ENCODE measurements around the gene PSMB11. TPM values are rescaled to one million over a fixed set of nuclear protein-coding genes. Genes with fewer than 3 reads are reported as not detected.

The PSMB11 gene
- polyA plus RNA-seq, 4 donors, result not detected

DNA sequence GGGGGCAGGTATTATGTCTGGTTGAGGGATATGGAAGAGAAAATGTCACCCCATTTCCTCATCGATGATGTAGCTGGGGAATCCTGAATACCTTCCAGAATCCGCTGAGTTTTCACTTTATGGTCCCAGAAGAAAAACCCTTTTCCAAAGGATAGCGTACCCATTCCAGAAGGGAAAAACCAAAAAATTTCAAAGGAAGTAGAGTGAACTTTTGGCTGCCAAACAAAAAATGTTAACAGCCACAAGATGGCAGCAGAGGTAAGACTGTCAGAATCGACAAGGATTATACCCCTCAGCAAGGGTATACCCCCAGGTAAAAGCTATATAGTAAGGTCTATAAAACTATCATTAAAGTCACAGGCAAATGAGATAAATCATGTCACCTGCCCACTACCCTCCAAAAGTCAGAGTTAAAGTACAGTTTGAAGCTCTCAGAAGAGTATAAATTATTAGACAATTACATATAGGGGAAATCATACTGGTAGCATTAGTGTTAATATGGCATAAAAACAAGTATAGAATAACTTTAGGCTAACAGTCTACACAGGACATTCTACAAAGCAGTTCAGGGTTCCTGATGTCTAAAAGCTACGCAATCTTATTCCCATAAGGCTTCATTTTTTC is 34.9 kb downstream of the PSMB11 start:
- DNase-seq (ENCODE audit: low read depth in 4 of 4, low spot score in 3 of 4), result no peak

DNA sequence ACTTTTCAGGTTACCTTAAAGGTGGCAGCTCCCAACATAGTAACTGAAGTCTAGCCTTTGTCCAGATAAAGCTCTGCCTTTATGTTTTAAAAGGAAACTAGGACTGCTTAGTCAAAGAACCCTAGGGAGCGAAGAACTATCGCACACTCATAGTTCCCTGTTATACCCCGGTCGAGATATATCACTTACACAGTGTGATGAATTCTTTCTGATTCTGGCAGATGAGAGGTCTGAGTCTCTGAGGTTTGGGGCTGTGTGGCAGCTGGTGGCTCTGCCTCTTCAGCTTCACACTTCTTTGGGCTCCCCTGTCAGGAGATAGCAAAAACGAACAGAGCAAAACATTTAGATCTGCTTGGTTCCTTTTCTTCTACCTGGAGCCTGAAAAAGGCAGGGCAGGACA is 36.0 kb downstream of the PSMB11 start:
- DNase-seq (ENCODE audit: low read depth in 4 of 4, low spot score in 3 of 4), result no peak

DNA sequence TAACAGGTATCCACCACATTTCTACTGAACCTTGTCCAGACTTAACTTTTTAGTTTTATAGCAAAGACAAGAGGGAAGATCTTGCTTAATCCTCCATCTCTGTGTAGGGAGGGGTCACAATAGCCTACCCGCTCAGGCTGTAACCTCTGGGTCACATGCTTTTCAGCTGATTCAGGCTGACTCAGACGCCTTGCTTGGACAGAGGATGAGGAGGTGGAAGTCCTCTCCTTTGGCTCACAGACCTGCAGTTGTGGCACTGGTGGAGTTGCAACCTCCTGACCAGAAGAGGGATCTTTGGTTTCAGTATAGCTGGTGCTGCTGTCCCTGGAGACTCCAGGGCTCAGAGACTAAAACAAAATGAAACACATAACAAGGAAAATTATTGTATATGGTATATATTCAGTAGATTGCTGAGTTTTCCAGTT is 36.7 kb downstream of the PSMB11 start:
- DNase-seq (ENCODE audit: low read depth in 4 of 4, low spot score in 3 of 4), result no peak

DNA sequence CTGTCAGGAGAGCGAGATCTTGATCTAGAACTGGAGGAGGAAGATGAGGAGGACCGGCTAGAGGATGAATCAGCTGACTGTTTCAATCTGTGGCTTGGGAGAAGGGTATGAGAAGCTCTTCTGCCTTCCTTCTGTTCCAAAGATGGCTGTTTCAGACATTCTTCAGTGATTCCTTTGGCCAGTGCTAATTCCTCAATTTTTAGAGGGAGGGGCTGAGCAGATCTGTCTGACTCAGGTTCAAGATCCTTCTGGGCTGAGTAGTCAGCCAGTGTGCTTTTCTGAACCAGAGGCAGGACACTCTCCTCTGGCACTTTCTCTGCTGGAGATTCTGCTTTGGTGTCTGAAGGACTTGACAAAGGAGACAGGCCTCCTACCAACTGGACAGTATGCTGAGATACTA is 37.7 kb downstream of the PSMB11 start:
- DNase-seq (ENCODE audit: low read depth in 4 of 4, low spot score in 3 of 4), result no peak

DNA sequence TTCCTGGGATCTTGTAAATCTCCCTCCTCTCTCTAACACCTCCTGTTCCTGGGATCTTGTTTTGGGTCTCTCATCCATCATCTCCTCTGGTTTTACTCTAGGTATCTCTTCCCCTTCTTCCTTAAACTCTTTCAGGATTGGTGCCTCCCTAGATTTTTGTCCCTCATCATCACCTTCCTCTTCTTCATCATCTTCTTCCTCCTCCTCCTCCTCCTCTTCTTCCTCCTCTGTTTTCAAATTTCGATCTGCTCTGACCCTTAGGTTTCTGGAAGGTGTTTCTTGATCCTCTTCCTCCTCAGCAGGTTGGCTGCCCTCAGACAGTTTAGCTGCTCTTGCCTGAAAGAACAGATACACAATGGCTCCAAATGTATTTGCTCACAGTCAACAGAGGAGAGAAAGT is 38.5 kb downstream of the PSMB11 start:
- no peak for DNase-seq (ENCODE audit: low read depth in 4 of 4, low spot score in 3 of 4)

DNA sequence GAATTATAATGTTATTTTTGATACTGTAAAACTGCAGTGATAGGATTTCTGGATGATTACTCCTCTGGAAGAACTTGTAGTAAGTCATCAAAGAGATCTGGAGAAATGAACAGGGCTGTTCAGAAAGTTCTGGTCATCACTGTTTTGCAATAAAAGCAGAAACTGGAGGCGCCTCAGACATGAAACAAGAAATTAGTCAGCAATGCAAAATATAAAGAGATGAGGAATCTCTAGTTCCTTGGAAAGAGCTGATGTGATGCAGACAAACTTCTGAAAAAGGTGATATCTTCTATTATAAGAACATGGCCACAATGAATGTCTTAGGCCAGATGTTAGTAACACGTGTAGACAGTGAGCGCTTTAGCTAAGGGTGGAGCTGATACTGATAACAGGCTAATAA is 43.4 kb downstream of the PSMB11 start:
- DNase-seq (ENCODE audit: low read depth in 4 of 4, low spot score in 3 of 4), result no peak

DNA sequence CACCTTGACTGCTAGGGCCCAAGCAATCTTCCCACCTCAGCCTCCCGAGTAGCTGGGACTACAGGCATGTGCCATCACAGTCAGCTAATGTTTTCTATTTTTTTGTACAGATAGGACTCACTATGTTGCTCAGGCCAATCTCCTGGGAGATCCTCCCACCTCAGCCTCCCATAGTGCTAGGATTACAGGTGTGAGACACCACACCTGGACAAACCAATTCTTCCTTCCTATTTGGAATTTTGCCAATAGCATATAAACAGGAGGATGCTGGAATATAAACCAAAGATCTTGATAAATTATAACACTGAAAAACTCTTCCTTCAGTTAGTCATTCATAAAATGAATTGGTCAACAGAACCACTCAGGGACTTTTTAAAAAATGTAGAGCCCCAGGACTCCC is 44.6 kb downstream of the PSMB11 start:
- DNase-seq (ENCODE audit: low read depth in 4 of 4, low spot score in 3 of 4), result no peak

DNA sequence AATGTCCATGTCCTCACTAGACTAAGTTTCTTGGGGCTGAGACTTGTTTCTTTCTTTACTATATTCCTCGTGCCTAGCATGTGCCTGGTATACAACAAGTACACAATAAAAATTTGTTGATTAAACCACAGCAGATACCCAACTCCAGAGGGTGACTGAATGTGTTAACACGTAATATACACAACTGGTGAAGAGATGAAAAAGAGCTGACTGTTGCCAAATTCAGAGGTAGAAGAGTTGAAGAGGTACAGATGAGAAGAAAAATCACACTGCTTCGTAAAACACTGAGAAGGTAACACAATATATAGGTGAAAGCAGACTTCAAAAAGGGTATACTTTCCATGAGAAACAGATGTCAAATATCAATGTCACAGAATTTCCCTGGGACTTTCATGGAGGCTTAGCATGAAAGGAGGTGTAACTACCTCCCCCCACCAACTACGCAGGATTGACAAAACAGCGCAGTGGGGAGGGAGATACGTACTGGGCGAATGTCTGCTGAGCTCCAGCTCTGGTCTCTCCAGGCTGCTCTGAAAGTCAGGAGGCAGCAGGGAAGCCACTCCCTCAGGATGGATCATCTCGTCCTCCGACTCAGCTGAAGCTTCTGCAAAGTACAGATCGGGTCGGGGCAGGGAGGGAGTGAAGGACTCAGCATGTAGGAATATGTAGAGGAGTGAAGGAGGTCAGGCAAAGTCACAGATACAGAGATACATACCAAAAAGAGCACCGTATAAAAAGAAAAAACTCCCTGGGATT is 47.7 kb downstream of the PSMB11 start:
- no peak for DNase-seq (ENCODE audit: low read depth in 4 of 4, low spot score in 3 of 4)

DNA sequence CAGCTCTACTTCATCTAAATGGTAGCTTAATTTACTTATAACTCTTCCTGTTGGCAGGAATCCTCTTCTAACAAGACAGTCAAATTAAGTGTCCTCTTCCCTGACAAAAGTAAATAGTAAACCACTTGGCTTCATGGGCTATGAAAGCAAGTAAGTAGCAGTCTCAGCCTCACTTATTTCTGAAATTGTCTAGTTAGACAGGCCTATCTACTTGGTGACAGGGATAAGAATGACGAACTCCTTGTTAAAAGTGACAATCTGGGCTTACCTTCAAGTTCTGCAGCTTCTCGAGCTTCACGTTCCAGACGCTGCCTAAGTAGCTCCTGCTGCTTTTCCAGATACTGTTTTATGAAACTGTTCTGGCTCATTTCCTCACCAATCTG is 48.2 kb downstream of the PSMB11 start:
- DNase-seq (ENCODE audit: low read depth in 4 of 4, low spot score in 3 of 4), result no peak

DNA sequence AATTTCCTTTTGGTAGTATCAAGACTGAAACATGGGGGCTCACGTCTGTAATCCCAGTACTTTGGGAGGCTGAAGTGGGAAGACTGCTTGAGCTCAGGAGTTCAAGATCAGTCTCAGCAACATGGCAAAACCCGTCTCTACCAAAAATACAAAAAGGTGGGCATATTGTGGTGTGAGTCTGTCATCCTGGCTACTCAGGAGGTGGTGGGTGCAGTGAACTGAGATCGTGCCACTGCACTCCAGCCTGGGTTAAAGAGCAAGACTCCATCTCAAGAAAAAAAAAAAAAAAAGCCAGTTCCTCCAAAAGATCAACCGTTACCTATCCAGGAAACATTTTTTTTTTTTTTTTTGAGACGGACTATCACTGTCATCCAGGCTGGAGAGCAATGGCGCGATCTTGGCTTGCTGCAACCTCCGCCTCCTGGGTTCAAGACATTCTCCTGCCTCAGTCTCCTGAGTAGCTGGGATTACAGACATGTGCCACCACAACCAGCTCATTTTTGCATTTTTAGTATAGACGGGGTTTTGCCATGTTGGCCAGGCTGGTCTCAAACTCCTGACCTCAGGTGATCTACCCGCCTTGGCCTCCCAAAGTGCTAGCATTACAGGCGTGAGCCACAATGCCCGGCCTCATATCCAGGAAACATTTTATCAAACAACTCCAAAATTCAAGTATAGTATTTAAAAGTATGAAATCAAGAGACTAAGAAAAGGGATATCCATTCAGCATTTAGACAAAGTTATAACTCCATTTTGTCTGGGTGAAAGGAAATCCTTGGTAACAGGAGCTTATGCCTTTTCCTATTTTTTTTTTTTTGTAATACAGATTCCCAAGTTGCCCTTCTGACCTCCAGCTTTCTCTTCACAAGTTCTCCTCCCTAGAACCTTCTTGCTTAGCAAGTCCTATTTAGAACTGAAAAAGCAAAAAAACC is 49.5 kb downstream of the PSMB11 start:
- no peak for DNase-seq (ENCODE audit: low read depth in 4 of 4, low spot score in 3 of 4)

DNA sequence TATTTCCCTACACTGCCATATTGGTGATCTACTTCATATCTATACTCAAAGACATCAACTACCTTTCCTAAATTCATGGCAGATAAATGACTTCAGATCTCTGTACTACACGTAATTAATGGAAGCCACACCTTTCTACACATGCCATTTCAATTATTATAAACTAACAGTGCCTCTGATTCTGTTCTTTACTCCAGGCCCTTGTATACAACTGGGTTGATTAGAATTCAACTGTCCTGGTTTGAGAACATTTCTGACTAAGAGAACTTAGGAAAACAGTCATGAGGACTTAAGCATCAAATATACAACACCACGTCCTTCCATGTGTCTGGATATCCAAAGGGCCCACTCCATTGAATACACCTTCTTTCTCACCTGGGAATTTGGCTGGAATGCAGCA is 51.1 kb downstream of the PSMB11 start:
- no peak for DNase-seq (ENCODE audit: low read depth in 4 of 4, low spot score in 3 of 4)

DNA sequence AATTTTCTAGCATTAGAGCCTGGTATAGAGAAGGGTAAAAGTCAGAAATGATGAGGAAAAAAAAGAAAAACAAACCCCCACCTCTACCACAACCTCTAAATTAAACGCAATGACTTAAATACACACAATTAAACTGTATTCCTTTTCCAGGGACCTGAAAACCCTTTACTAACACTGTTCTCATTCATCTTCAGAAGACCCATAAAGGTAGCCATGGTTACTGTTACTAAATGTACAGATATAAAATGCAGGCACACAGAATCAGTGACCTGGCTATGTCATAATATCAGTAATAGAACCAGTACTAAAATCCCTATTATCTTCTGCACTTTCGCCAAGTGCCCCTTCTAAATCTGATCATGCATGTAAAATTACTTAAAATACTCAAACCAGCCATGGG is 51.5 kb downstream of the PSMB11 start:
- DNase-seq (ENCODE audit: low read depth in 4 of 4, low spot score in 3 of 4), result no peak

Other genes with a start within 250 kb of the PSMB11 start
- 100 to 1,000 TPM in 1 of 4 donors, 10 to 100 TPM in 2, 1 to 10 TPM in 1; 9.6 to 138 (median 77.1) TPM for gene SLC7A7, start 226.8 kb upstream of the PSMB11 start, polyA plus RNA-seq (ENCODE audit: insufficient read length in 4 of 4)
- gene MRPL52, start 212.3 kb upstream of the PSMB11 start, polyA plus RNA-seq (ENCODE audit: insufficient read length in 4 of 4), result 100 to 1,000 TPM in 1 of 4 donors, 10 to 100 TPM in 3; 50.2 to 110 (median 73.4) TPM
- 100 to 1,000 TPM; 137 to 349 (median 150) TPM for gene MMP14, start 205.6 kb upstream of the PSMB11 start, polyA plus RNA-seq (ENCODE audit: insufficient read length in 4 of 4)
- gene LRP10, start 170.5 kb upstream of the PSMB11 start, polyA plus RNA-seq (ENCODE audit: insufficient read length in 4 of 4), result 10 to 100 TPM; 69.4 to 93.8 (median 78.1) TPM
- 1 to 10 TPM in 3 of 4 donors, under 1 TPM in 1; 0.87 to 2.0 (median 1.3) TPM for gene REM2, start 159.0 kb upstream of the PSMB11 start, polyA plus RNA-seq (ENCODE audit: insufficient read length in 4 of 4)
- gene RBM23, start 123.1 kb upstream of the PSMB11 start, polyA plus RNA-seq (ENCODE audit: insufficient read length in 4 of 4), result 100 to 1,000 TPM; 103 to 137 (median 122) TPM
- 100 to 1,000 TPM in 3 of 4 donors, 10 to 100 TPM in 1; 89.7 to 154 (median 139) TPM for gene PRMT5, start 112.8 kb upstream of the PSMB11 start, polyA plus RNA-seq (ENCODE audit: insufficient read length in 4 of 4)
- 10 to 100 TPM; 39.7 to 68.1 (median 58.2) TPM for gene HAUS4, start 85.1 kb upstream of the PSMB11 start, polyA plus RNA-seq (ENCODE audit: insufficient read length in 4 of 4)
- gene AJUBA, start 59.7 kb upstream of the PSMB11 start, polyA plus RNA-seq (ENCODE audit: insufficient read length in 4 of 4), result 10 to 100 TPM; 47.7 to 100.0 (median 80.2) TPM
- 10 to 100 TPM; 13.7 to 26.8 (median 19.1) TPM for gene C14orf93, start 32.1 kb upstream of the PSMB11 start, polyA plus RNA-seq (ENCODE audit: insufficient read length in 4 of 4)
- 100 to 1,000 TPM; 183 to 222 (median 205) TPM for gene PSMB5, start 7.3 kb upstream of the PSMB11 start, polyA plus RNA-seq (ENCODE audit: insufficient read length in 4 of 4)
- gene CDH24, start 15.3 kb downstream of the PSMB11 start, polyA plus RNA-seq (ENCODE audit: insufficient read length in 4 of 4), result 10 to 100 TPM; 17.9 to 44.0 (median 29.7) TPM
- gene ACIN1, start 52.9 kb downstream of the PSMB11 start, polyA plus RNA-seq (ENCODE audit: insufficient read length in 4 of 4), result 100 to 1,000 TPM; 214 to 342 (median 239) TPM
- 10 to 100 TPM; 67.2 to 84.4 (median 75.6) TPM for gene C14orf119, start 53.3 kb downstream of the PSMB11 start, polyA plus RNA-seq (ENCODE audit: insufficient read length in 4 of 4)
- gene CIROP, start 62.8 kb downstream of the PSMB11 start, polyA plus RNA-seq (ENCODE audit: insufficient read length in 4 of 4), result under 1 TPM in 2 of 4 donors, not detected in 2; 0.05 to 0.11 TPM
- under 1 TPM in 3 of 4 donors, not detected in 1; 0.16 to 0.50 (median 0.23) TPM for gene CEBPE, start 77.0 kb downstream of the PSMB11 start, polyA plus RNA-seq (ENCODE audit: insufficient read length in 4 of 4)
- 100 to 1,000 TPM in 1 of 4 donors, 10 to 100 TPM in 3; 16.8 to 100 (median 89.4) TPM for gene SLC7A8, start 141.4 kb downstream of the PSMB11 start, polyA plus RNA-seq (ENCODE audit: insufficient read length in 4 of 4)
- gene RNF212B, start 195.7 kb downstream of the PSMB11 start, polyA plus RNA-seq (ENCODE audit: insufficient read length in 4 of 4), result 1 to 10 TPM in 3 of 4 donors, under 1 TPM in 1; 0.22 to 1.8 (median 1.5) TPM
- gene HOMEZ, start 243.9 kb downstream of the PSMB11 start, polyA plus RNA-seq (ENCODE audit: insufficient read length in 4 of 4), result 10 to 100 TPM; 11.2 to 28.1 (median 24.8) TPM